ENCODE measurements around the gene ANO7. TPM values are rescaled to one million over a fixed set of nuclear protein-coding genes. Genes with fewer than 3 reads are reported as not detected.

The ANO7 gene
- total and polyA plus RNA-seq, 11 donors, result 0.67 to 3.0 (median 1.1) TPM

- peaks cover 0 to 23% (median 15%) of the 10 kb centered on the region in 12 donors for H3K4me1 ChIP-seq
- DNase-seq (no peak), ATAC-seq (no peak)
- intact Hi-C loops (cut with DNase I), result loop anchor here in 2 of 10 donors (5.0 kb wide), 1 partner anchor 40 kb away; no protein-coding TSS in a partner anchor
- 95 to 100% (median 97%) methylated on average over 3 of the region's 3 CpGs for WGBS, 4 donors
- no peak overlapping the region for H3K27ac ChIP-seq
- H3K27me3 ChIP-seq, result no peaks in the 10 kb centered on the region
- H3K4me3 ChIP-seq, result no peak overlapping the region
- no peak for TF ChIP-seq CTCF (IDR thresholded peaks at IDR 0.05)
- TF ChIP-seq POLR2A (IDR thresholded peaks at IDR 0.05), result no peak
- no peaks in the 10 kb centered on the region for H3K9me3 ChIP-seq
- H3K36me3 ChIP-seq, result no peaks in the 10 kb centered on the region
Observed at GRCh38 chr2:241147336-241147735, 41.1 kb upstream of the ANO7 start.

GRCh38 chr2:241148239-241148638, 40.2 kb upstream of the ANO7 start:
- H3K4me3 ChIP-seq, result peak overlapping the region in 7 of 12 donors; percentile 69 to 98 (median 90)
- H3K4me1 ChIP-seq, result peaks cover 0 to 23% (median 15%) of the 10 kb centered on the region in 12 donors
- no peaks in the 10 kb centered on the region for H3K9me3 ChIP-seq
- no peaks in the 10 kb centered on the region for H3K27me3 ChIP-seq
- H3K27ac ChIP-seq, result no peak overlapping the region
- DNase-seq (no peak), ATAC-seq (no peak)
- no peaks in the 10 kb centered on the region for H3K36me3 ChIP-seq
- intact Hi-C loops (cut with DNase I), result loop anchor here in 4 of 10 donors (2.0 to 5.0 kb wide), 2 partner anchors 41 to 45 kb away; partner anchors contain the start of gene MTERF4 (in 2 of the 4)
- TF ChIP-seq POLR2A (IDR thresholded peaks at IDR 0.05), result no peak
- no peak for TF ChIP-seq CTCF (IDR thresholded peaks at IDR 0.05)
- 90 to 98% (median 91%) methylated on average over 4 of the region's 4 CpGs for WGBS, 4 donors

- H3K9me3 ChIP-seq, result no peaks in the 10 kb centered on the region
- TF ChIP-seq CTCF (IDR thresholded peaks at IDR 0.05) (no peak), POLR2A (IDR thresholded peaks at IDR 0.05) (no peak)
- H3K27ac ChIP-seq, result peak within 1 kb of the TSS in 10 of 12 donors; percentile 77 to 87 (median 84)
- H3K4me3 ChIP-seq, result peak within 1 kb of the TSS; percentile 69 to 100 (median 90)
- ATAC-seq (peak; percentile 95 to 96 (median 96)), DNase-seq (peak; percentile 94 to 96 (median 95))
- no peaks in the 10 kb centered on the region for H3K27me3 ChIP-seq
- H3K4me1 ChIP-seq, result peaks cover 0 to 23% (median 15%) of the 10 kb centered on the region in 12 donors
- WGBS, 4 donors, result 0 to 2% (median 1%) methylated on average over 29 to 88 of the region's 88 CpGs
- intact Hi-C loops (cut with DNase I), result loop anchor here in 4 of 10 donors (2.0 to 5.0 kb wide), 2 partner anchors 42 to 46 kb away; partner anchors contain the start of gene MTERF4 (in 2 of the 4)
- peaks cover 0 to 8% (median 0%) of the 10 kb centered on the region in 9 donors for H3K36me3 ChIP-seq
Observed at GRCh38 chr2:241148891-241149674, 39.4 kb upstream of the ANO7 start, which contains the start of gene PASK. PASK (minus strand) TSS chr2:241149472; CDS start chr2:241143032, 6,440 bp downstream.

- Histone ChIP-seq H3K9me3 (no peaks in the 10 kb centered on the region), H3K4me3 (peak overlapping the region; percentile 69 to 100 (median 90)), H3K4me1 (peaks cover 0 to 23% (median 15%) of the 10 kb centered on the region in 12 donors), H3K27ac (peak overlapping the region in 7 of 12 donors; percentile 23 to 87 (median 80)), H3K36me3 (peaks cover 0 to 13% (median 4%) of the 10 kb centered on the region in 9 donors), H3K27me3 (no peaks in the 10 kb centered on the region)
- TF ChIP-seq CTCF (IDR thresholded peaks at IDR 0.05), result no peak
- TF ChIP-seq POLR2A (IDR thresholded peaks at IDR 0.05), result no peak
- 0% methylated on average over 4 to 23 of the region's 23 CpGs for WGBS, 4 donors
- no peak for DNase-seq
- peak; percentile 3 to 31 (median 11) for ATAC-seq
- intact Hi-C loops (cut with DNase I), result loop anchor here in 4 of 10 donors (2.0 to 5.0 kb wide), 2 partner anchors 42 to 47 kb away; partner anchors contain the start of gene MTERF4 (in 2 of the 4)
Observed at GRCh38 chr2:241149675-241149924, 38.9 kb upstream of the ANO7 start.
